Measurements from ENCODE around the gene GTSE1. TPM values are rescaled to one million over a fixed set of nuclear protein-coding genes. Genes with fewer than 3 reads are reported as not detected.

The GTSE1 gene
- polyA plus RNA-seq, 2 of the 4 experiments (the other 2 are of a cell fraction) = 11.5 to 25.7 TPM

DNA sequence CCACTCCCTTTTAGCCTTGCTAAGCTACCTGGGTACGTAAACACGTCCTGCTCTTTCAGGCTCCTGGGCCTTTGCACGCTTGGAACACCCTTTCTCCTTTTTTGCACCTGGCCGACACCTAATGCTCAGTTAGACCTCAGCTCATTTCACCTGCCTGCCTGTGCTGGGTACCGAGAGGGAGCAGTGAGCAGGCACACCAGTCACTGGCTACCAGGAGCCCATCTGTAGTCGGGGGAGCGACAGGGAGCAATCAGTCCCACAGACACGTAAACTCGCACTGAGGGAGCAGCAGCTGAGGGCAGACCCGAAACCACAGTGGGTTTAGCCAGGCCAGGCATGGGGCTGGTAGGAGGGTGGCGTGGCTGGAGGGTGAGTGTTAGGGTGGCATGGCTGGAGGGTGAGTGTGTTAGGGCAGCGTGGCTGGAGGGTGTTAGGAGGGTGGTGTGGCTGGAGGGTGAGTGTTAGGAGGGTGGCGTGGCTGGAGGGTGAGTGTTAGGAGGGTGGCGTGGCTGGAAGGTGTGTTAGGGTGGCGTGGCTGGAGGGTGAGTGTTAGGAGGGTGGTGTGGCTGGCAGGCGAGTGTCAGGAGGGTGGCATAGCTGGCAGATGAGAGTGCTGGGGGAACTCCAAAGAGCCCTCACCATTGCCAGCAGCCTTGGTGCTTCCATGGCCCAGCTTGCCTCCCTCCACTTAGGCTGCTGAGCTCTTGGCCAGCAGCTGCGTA is 6.4 kb upstream of the GTSE1 start:
- ATAC-seq (no peak), DNase-seq (ENCODE audit: low read depth in 1 of 2, low spot score in 1 of 2) (no peak), FAIRE-seq (no peak)
- Histone ChIP-seq H3K9me3 (no peaks in the 10 kb centered on the region), H3K4me2 (no peak overlapping the region), H3K4me3 (no peak overlapping the region), H3K27ac (no peak overlapping the region), H3K4me1 (no peaks in the 10 kb centered on the region)
- ChIA-PET CTCF (interaction anchor here (0.6 to 1.7 kb wide), 3 partner anchors 21 to 168 kb away, joined by 3 to 6 read pairs (median 3); no protein-coding TSS in a partner anchor), POLR2A (interaction anchor here (0.6 kb wide), 1 partner anchor 373 kb away, joined by 6 read pairs; no protein-coding TSS in a partner anchor)
- WGBS (ENCODE audit: missing lambda C conversion rate) = 92% methylated on average over 13 of the region's 17 CpGs
- no peak for TF ChIP-seq NR3C1 (IDR thresholded peaks at IDR 0.05)

DNA sequence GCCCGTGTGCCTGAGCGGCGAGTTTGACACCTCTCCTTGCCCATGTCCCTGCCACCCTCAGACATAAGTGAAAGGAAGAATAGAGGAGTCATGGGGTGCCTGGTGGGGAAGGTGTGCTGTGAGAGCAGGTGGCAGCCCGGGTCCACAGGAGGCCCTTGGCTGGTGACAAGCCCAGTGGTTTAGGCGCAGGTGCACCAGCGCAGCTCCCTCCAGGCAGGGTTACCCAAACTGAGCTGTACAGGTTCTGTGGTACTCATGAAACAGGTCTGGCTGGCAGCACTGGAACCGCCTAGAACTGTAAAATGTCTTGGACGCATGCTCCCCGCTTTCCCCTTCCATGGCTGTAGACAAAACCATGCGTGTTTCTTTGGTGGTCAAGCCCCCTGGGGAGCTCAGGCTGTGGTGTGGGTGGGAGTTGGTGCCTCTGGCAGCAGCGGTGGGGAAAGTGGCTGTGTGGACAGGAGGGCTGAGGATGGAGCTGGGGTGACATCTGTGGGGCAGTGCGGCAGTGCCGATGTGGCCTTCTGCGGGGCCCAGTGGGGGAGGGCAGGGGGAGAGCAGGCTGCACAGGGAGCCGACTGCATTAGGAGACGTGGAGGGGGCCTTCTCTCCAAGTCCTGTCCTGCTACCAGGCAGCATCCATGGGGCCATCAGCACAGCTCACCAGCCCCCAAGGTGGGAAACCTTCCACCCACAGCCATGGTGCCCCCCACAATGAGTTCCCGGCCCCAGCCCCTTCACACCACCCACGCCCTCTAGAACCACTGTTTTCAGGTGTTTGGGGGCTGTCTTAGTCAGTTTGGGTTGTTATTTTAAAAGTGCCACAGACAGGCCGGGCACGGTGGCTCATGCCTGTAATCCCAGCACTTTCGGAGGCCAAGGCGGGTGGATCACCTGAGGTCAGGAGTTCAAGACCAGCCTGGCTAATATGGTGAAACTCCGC is 5.6 kb upstream of the GTSE1 start:
- Histone ChIP-seq H3K4me1 (peaks cover 7% of the 10 kb centered on the region; the same call in 2 of the 3 replicates), H3K4me3 (no peak overlapping the region), H3K27ac (no peak overlapping the region), H3K4me2 (no peak overlapping the region), H3K9me3 (no peaks in the 10 kb centered on the region)
- 92% methylated on average over 19 of the region's 23 CpGs for WGBS (ENCODE audit: missing lambda C conversion rate)
- TF ChIP-seq, protein P1, sequence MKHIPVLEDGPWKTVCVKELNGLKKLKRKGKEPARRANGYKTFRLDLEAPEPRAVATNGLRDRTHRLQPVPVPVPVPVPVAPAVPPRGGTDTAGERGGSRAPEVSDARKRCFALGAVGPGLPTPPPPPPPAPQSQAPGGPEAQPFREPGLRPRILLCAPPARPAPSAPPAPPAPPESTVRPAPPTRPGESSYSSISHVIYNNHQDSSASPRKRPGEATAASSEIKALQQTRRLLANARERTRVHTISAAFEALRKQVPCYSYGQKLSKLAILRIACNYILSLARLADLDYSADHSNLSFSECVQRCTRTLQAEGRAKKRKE (CRISPR knock-in tag; IDR thresholded peaks at IDR 0.05; ENCODE audit: low read depth) = no peak
- TF ChIP-seq CHD2 (IDR thresholded peaks at IDR 0.05; ENCODE audit: low read length, partially characterized antibody) = no peak
- TF ChIP-seq, protein P2, sequence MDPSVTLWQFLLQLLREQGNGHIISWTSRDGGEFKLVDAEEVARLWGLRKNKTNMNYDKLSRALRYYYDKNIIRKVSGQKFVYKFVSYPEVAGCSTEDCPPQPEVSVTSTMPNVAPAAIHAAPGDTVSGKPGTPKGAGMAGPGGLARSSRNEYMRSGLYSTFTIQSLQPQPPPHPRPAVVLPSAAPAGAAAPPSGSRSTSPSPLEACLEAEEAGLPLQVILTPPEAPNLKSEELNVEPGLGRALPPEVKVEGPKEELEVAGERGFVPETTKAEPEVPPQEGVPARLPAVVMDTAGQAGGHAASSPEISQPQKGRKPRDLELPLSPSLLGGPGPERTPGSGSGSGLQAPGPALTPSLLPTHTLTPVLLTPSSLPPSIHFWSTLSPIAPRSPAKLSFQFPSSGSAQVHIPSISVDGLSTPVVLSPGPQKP (IDR thresholded peaks at IDR 0.05; ENCODE audit: low read depth, low read length) = no peak
- TF ChIP-seq RARB (CRISPR knock-in tag; IDR thresholded peaks at IDR 0.05) = no peak
- no peak for TF ChIP-seq RFX5 (IDR thresholded peaks at IDR 0.05)
- no peak for TF ChIP-seq NFE2L2 (conservative IDR thresholded peaks at IDR 0.05; ENCODE audit: low read length)
- TF ChIP-seq, protein P3, sequence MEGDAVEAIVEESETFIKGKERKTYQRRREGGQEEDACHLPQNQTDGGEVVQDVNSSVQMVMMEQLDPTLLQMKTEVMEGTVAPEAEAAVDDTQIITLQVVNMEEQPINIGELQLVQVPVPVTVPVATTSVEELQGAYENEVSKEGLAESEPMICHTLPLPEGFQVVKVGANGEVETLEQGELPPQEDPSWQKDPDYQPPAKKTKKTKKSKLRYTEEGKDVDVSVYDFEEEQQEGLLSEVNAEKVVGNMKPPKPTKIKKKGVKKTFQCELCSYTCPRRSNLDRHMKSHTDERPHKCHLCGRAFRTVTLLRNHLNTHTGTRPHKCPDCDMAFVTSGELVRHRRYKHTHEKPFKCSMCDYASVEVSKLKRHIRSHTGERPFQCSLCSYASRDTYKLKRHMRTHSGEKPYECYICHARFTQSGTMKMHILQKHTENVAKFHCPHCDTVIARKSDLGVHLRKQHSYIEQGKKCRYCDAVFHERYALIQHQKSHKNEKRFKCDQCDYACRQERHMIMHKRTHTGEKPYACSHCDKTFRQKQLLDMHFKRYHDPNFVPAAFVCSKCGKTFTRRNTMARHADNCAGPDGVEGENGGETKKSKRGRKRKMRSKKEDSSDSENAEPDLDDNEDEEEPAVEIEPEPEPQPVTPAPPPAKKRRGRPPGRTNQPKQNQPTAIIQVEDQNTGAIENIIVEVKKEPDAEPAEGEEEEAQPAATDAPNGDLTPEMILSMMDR (IDR thresholded peaks at IDR 0.05) = no peak
- no peak for TF ChIP-seq MAFK (IDR thresholded peaks at IDR 0.05; ENCODE audit: partially characterized antibody)
- TF ChIP-seq, protein P4, sequence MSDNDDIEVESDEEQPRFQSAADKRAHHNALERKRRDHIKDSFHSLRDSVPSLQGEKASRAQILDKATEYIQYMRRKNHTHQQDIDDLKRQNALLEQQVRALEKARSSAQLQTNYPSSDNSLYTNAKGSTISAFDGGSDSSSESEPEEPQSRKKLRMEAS (IDR thresholded peaks at IDR 0.05) = no peak
- no peak for TF ChIP-seq HDAC2 (IDR thresholded peaks at IDR 0.05)
- no peak for TF ChIP-seq FOSL2 (IDR thresholded peaks at IDR 0.05)
- TF ChIP-seq FOSL2 (CRISPR knock-in tag; IDR thresholded peaks at IDR 0.05) = no peak
- no peak for TF ChIP-seq SMC3 (IDR thresholded peaks at IDR 0.05)
- CTCF ChIA-PET = interaction anchor here (1.7 kb wide), 1 partner anchor 169 kb away, joined by 6 read pairs; no protein-coding TSS in a partner anchor
- DNase-seq (ENCODE audit: low read depth in 1 of 2, low spot score in 1 of 2) = no peak
- POLR2A ChIA-PET = no interaction called here
- no peak for ATAC-seq
- FAIRE-seq = no peak

DNA sequence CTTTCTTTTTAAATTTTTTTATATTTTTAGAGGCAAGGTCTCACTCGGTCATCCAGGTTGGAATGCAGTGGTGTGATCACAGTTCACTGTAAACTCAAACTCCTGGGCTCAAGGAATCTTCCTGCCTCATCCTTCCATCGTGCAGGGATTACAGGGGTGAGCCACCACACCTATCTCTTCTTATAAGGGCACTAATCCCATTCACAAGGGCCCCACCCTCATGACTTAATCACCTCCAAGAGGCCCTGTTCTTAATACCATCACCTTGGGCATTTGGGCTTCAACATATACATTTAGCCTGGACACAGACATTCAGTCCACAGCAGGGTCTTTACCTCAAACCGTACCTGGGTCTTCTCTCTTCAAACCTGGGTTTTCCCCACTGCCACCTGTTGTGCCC is 4.5 kb upstream of the GTSE1 start:
- CTCF ChIA-PET = no interaction called here
- Histone ChIP-seq H3K4me3 (no peak overlapping the region), H3K27ac (no peak overlapping the region), H3K9me3 (no peaks in the 10 kb centered on the region), H3K4me2 (no peak overlapping the region), H3K4me1 (peaks cover 7% of the 10 kb centered on the region; the same call in 2 of the 3 replicates)
- FAIRE-seq = no peak
- no peak for ATAC-seq
- TF ChIP-seq, protein P3 (IDR thresholded peaks at IDR 0.05) = no peak
- TF ChIP-seq CBX8 (IDR thresholded peaks at IDR 0.05) = no peak
- TF ChIP-seq, protein P5, sequence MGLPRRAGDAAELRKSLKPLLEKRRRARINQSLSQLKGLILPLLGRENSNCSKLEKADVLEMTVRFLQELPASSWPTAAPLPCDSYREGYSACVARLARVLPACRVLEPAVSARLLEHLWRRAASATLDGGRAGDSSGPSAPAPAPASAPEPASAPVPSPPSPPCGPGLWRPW (IDR thresholded peaks at IDR 0.05) = no peak
- TF ChIP-seq CBX2 (IDR thresholded peaks at IDR 0.05; ENCODE audit: borderline replicate concordance, low read depth) = no peak
- TF ChIP-seq NR3C1 (IDR thresholded peaks at IDR 0.05) = no peak
- no peak for TF ChIP-seq TFCP2L1 (CRISPR knock-in tag; IDR thresholded peaks at IDR 0.05)
- no peak for TF ChIP-seq ZSCAN20 (CRISPR knock-in tag; IDR thresholded peaks at IDR 0.05)
- no peak for TF ChIP-seq RCOR1 (IDR thresholded peaks at IDR 0.05; ENCODE audit: low read depth, low read length)
- no peak for TF ChIP-seq SMC3 (IDR thresholded peaks at IDR 0.05)
- TF ChIP-seq, protein P6, sequence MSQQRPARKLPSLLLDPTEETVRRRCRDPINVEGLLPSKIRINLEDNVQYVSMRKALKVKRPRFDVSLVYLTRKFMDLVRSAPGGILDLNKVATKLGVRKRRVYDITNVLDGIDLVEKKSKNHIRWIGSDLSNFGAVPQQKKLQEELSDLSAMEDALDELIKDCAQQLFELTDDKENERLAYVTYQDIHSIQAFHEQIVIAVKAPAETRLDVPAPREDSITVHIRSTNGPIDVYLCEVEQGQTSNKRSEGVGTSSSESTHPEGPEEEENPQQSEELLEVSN (IDR thresholded peaks at IDR 0.05; ENCODE audit: borderline replicate concordance, low read depth) = no peak
- 86% methylated on average over 3 of the region's 3 CpGs for WGBS (ENCODE audit: missing lambda C conversion rate)
- POLR2A ChIA-PET = no interaction called here
- no peak for DNase-seq (ENCODE audit: low read depth in 1 of 2, low spot score in 1 of 2)
